Measurements from ENCODE around the gene MAGI2. TPM values are rescaled to one million over a fixed set of nuclear protein-coding genes. Genes with fewer than 3 reads are reported as not detected.
"Not testable (repeated sequence)": the region's sequence is repeated elsewhere in the genome, so short reads cannot be mapped to it uniquely, and the experiment has no call there.

MAGI2 gene
- total RNA-seq, 1 experiment from 2014 or later, result 6.2 TPM

DNA sequence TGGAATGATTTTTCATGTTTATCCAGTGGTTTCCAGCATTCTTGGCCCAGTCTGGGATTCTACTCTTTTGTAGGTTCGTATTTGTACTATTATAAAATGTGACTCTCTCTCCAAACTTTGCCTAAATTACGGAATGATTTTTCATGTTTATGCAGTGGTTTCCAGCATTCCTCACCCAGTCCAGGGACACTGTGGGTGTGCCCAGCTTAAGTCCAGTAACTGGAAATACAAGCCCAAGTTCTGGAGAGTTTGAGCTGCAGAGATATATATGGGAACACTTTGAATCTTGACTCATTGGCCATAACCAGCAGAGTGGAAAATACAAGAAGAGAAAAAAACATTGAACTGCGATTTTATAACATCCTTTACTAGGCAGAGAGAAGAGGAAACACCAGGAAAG is 5.9 kb upstream of the MAGI2 start:
- Histone ChIP-seq H3K27me3 (ENCODE audit: control insufficient read depth, insufficient read depth, low read length) (peaks cover 26% of the 10 kb centered on the region), H3K36me3 (replicated peaks; ENCODE audit: control insufficient read depth, insufficient read depth, low read length) (no peaks in the 10 kb centered on the region), H3K4me3 (ENCODE audit: insufficient read depth, low read depth, low read length) (no peak overlapping the region)
- no peak for DNase-seq

DNA sequence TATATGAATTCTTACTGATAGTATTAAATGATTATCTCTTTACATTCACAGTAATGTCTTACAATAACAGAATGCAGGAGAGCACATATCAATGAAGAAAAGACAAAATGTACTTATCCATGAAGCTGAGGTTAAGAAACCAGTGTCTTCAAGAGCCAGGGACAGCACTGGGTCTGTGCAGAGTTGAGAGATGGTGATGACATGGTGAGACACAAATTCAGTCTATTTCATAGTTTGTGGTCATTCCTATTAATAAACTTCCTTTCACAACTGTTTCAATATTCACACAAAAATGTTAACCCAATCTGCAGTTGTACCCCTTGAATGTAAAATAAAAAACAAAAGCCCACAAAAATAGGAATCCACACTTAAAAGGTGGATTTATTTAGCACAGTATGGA is 5.3 kb upstream of the MAGI2 start:
- Histone ChIP-seq H3K36me3 (replicated peaks; ENCODE audit: control insufficient read depth, insufficient read depth, low read length) (no peaks in the 10 kb centered on the region), H3K27me3 (ENCODE audit: control insufficient read depth, insufficient read depth, low read length) (peaks cover 32% of the 10 kb centered on the region), H3K4me3 (ENCODE audit: insufficient read depth, low read depth, low read length) (no peak overlapping the region)
- no peak for DNase-seq

DNA sequence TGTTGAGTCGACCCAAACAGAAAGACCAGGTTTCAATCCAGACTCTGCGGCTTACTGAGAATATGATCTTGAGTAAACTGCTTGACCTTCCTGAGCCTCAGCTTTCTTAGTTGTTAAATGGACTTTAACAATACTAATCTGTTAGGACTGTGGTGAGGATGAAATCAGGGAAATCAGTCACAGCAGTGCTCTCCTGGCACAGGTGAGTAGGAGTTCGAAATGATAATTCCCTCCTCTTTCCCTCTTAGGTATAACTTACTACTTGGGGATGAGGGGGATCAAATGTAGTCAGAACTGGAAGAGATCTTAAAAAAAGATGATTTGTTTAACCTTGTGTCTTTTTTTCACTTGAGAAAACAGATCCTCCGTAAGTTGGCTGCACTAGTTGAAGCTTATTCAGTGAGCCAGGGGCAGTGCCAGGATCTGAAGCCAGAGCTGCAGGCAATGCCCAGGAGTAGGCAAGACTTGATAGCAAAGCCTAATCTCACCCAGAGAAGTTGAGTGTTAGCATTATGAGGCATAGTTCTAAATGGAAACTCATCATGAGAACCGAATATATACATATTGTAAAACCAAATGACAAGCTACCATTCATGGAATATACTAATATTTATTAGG is 1.8 kb upstream of the MAGI2 start:
- Histone ChIP-seq H3K27me3 (ENCODE audit: control insufficient read depth, insufficient read depth, low read length) (peaks cover 65% of the 10 kb centered on the region), H3K4me3 (ENCODE audit: insufficient read depth, low read depth, low read length) (no peak overlapping the region), H3K36me3 (replicated peaks; ENCODE audit: control insufficient read depth, insufficient read depth, low read length) (no peaks in the 10 kb centered on the region)
- no peak for DNase-seq

DNA sequence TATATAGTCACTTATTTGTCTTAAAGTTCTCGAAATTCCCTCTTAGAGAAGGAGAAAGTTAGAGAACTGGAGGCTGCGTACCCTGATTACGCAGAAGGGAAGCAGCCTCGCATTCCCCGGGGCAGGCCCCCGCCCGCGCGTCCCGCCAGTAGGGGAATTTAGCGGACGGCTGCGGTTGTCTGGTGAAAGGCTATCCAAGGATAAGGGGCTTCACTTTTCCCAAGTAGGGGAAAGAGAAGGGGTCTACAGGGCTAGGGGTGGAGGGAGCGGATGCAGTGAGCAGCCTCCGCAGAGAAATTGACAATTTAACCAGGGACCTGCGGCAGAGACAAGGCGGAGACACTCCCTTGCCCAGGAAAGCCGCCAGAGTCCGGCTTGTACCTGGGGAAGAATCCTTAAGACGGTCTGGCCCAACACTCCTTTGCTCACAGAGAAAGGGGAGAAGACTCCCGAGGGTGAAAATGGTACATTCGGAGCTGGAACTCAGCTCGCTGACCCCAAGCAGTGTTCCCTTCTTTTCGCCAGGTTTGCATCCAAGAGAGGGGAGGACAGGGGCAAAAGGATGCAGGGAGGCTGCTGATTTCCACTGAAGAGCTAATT is 994 bp upstream of the MAGI2 start:
- Histone ChIP-seq H3K4me3 (ENCODE audit: insufficient read depth, low read depth, low read length) (peak overlapping the region; percentile 66), H3K27me3 (ENCODE audit: control insufficient read depth, insufficient read depth, low read length) (peaks cover 65% of the 10 kb centered on the region), H3K36me3 (replicated peaks; ENCODE audit: control insufficient read depth, insufficient read depth, low read length) (no peaks in the 10 kb centered on the region)
- DNase-seq, result peak; percentile 59

DNA sequence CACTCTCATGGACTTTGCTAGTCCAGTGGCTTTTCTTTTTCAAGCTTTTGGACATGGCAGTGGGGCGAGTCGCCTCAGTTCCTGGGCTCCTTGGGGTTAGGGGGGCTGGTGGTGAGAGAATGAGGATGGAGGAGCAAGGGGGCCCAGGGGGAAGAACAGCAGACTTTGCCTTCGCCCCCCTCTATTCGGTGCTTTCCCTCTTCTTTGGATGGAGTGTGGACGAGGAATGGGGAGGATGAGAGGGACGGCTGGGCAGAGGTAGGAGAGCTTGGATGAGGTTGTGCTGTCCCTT is 255 bp downstream of the MAGI2 start:
- Histone ChIP-seq H3K4me3 (ENCODE audit: insufficient read depth, low read depth, low read length) (peak overlapping the region; percentile 66), H3K27me3 (ENCODE audit: control insufficient read depth, insufficient read depth, low read length) (peaks cover 65% of the 10 kb centered on the region), H3K36me3 (replicated peaks; ENCODE audit: control insufficient read depth, insufficient read depth, low read length) (no peaks in the 10 kb centered on the region)
- DNase-seq, result no peak

DNA sequence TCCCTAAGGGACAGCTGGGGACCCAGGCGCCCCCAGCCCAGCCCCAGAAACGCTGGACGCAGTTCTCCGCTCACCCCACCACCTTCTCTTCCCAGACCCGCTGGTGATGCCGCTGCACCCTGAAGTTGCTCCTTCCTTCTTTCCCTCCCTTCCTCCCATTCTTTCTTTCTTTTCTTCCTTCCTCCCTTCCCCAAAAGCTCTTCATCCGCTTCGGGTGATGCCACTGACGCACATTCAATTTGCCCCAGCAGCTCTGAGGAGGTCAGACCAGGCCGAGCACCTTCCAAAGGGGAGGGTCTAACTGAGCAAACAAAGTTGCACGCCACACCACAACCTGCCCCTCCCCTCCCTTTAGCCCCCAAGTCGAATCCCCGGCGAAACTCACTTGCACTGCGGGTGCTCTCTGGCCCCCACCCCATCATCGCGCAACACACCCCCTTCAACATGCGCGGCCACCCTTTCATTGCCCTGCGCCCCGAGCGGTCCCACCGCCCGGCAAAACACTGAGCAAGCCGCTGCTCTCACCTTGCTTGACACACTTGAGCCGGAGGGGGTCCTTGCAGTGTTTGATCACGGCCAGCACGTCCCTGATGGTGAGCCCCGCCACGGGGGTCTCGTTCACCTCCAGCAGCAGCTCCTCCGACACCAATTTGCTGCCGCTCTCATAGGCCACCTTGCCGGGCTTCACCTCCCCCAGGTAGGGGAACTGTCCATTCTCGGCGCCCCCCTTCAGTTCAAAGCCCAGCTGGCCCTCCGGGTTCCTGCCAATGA is 787 bp downstream of the MAGI2 start:
- Histone ChIP-seq H3K27me3 (ENCODE audit: control insufficient read depth, insufficient read depth, low read length) (peaks cover 65% of the 10 kb centered on the region), H3K4me3 (ENCODE audit: insufficient read depth, low read depth, low read length) (peak overlapping the region; percentile 66), H3K36me3 (replicated peaks; ENCODE audit: control insufficient read depth, insufficient read depth, low read length) (no peaks in the 10 kb centered on the region)
- peak; percentile 56 for DNase-seq

DNA sequence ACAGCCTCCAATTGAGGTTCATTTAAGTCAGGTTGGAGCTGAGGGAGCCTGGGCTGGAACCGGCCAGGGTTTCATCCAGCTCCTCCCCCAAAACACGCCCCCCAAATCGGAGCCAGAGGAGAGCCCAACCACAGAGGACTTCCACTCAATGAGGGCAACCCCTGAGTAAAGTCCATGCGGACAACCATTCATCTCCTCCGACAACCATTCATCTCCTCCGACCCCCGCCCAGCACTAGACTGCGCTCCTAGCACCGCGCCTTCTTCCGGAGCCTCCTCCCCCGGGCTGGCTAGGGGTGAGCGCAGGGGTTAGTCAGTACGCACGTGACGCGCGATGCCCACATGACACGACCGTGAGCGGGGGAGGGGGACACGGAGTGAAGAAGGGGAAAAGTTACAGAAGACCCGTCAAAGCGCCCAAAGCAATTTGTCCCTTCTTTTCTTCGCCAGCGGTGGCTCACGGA is 1.4 kb downstream of the MAGI2 start:
- DNase-seq, result peak; percentile 74
- Histone ChIP-seq H3K36me3 (replicated peaks; ENCODE audit: control insufficient read depth, insufficient read depth, low read length) (no peaks in the 10 kb centered on the region), H3K4me3 (ENCODE audit: insufficient read depth, low read depth, low read length) (peak overlapping the region; percentile 66), H3K27me3 (ENCODE audit: control insufficient read depth, insufficient read depth, low read length) (peaks cover 65% of the 10 kb centered on the region)

DNA sequence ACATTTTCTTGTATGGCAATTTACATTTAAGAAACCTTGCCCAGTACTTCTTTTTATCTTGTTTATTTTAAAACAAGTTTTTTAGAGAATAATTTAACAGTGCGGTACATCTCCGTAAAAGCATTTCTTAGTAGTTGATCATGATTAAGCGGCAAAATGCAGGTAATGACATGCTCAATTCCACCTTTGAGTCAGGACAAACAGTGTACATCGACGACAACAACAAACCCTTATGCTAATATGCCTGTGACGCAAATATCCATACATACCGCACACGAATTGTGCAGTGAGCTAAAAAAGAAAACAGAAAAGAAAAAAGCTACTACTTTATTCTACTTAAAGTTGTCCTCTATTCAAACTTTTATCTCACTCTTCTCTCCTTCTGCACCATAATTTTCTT is 1.9 kb downstream of the MAGI2 start:
- Histone ChIP-seq H3K4me3 (ENCODE audit: insufficient read depth, low read depth, low read length) (peak overlapping the region; percentile 66; the same call in 1 of the 2 replicates), H3K27me3 (ENCODE audit: control insufficient read depth, insufficient read depth, low read length) (peaks cover 61% of the 10 kb centered on the region), H3K36me3 (replicated peaks; ENCODE audit: control insufficient read depth, insufficient read depth, low read length) (no peaks in the 10 kb centered on the region)
- no peak for DNase-seq

DNA sequence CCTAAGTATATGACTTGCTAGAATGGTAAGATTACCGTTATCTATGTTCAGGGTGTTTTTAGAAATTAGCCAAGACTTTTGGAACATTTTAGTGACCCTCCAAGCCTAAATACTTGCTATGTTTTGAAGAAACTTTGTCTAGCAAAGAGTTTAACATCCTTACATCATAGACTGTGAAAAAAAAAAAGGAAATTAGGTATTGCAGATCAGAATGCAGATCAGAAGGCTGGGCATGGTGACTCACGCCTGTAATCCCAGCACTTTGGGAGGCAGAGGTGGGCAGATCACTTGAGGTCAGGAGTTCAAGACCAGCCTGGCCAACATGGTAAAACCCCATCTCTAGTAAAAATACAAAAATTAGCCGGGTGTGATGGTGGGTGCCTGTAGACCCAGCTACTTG is 10.7 kb downstream of the MAGI2 start:
- DNase-seq; H3K36me3 ChIP-seq (replicated peaks; ENCODE audit: control insufficient read depth, insufficient read depth, low read length); H3K27me3 ChIP-seq (ENCODE audit: control insufficient read depth, insufficient read depth, low read length); H3K4me3 ChIP-seq (ENCODE audit: insufficient read depth, low read depth, low read length): not testable (repeated sequence)

DNA sequence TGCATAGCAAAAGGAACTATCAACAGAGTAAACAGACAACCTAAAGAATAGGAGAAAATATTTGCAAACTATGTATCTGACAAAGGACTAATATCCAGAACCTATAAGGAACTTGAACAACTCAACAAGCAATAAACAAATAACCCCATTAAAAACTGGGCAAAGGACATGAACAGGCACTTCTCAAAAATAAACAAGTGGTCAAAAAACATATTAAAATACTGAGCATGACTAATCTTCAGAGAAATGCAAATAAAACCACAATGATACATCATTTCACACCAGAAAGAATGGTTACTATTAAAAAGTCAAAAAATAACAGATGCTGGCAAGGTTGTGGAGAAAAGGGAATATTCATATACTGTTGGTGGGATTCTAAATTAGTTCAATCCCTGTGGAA is 17.1 kb downstream of the MAGI2 start:
- no peak overlapping the region for H3K4me3 ChIP-seq (ENCODE audit: insufficient read depth, low read depth, low read length)
- no peak for DNase-seq
- H3K36me3 ChIP-seq (replicated peaks; ENCODE audit: control insufficient read depth, insufficient read depth, low read length), result no peaks in the 10 kb centered on the region
- H3K27me3 ChIP-seq (ENCODE audit: control insufficient read depth, insufficient read depth, low read length), result no peaks in the 10 kb centered on the region

DNA sequence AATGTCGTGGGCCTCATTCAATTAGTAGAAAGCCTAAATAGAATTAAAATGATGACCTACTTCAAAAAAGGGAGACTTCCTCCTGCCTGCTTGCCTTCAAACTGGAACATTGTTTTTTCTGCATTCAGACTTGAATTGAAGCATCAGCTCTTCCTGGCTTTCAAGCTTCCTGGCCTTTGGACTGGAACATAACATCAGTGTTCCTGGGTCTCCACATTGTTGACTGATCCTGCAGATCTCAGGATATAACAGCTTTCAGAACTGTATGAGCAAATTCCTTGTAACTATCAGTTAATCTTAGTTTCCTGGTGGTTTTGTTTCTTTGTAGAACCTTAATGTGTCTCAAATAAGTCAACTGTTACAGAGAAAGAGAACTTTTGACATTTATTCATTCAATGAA is 18.6 kb downstream of the MAGI2 start:
- no peak overlapping the region for H3K4me3 ChIP-seq (ENCODE audit: insufficient read depth, low read depth, low read length)
- H3K27me3 ChIP-seq (ENCODE audit: control insufficient read depth, insufficient read depth, low read length), result no peaks in the 10 kb centered on the region
- DNase-seq, result no peak

DNA sequence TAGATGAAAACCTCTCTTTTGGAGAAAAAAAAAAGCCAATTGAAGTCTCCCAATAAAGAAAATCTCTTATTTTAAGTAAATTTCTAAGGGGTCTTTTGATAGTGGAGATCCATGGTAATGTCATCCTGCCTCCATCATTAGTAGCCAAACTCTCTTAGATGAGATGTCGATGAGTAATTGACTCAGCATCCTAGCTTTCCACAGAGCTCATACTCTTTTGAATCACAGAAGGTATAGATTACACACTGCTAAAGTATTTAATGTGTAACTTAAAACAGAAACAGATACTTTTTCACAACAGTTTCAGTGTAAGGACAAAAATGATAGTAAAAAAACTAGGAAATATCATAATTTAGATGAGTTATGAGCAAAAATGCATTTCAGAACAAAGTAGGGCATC is 19.4 kb downstream of the MAGI2 start:
- no peaks in the 10 kb centered on the region for H3K27me3 ChIP-seq (ENCODE audit: control insufficient read depth, insufficient read depth, low read length)
- no peak overlapping the region for H3K4me3 ChIP-seq (ENCODE audit: insufficient read depth, low read depth, low read length)
- H3K36me3 ChIP-seq (replicated peaks; ENCODE audit: control insufficient read depth, insufficient read depth, low read length), result no peaks in the 10 kb centered on the region
- DNase-seq, result no peak

More for the DNA sequence above, 18.6 kb downstream of the MAGI2 start:
- H3K36me3 ChIP-seq (replicated peaks; ENCODE audit: control insufficient read depth, insufficient read depth, low read length), result no peaks in the 10 kb centered on the region

DNA sequence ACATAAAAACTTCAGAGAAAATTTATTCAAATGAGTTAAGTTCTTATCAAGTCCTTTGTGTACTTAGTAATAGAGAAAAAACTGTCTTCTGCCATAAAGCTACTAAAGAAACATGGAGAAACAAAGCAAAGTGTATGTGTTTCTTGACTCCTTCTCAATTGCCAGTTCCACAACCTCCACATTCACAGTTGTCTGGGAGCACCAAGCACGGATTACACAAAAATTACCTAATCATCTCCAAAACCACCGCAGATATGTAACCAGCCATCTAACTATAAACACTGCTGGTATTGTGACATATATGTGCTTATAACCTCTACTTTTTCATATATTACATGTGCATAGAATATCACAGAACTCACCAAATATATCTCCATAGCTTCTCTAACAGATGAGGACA is 23.1 kb downstream of the MAGI2 start:
- no peak overlapping the region for H3K4me3 ChIP-seq (ENCODE audit: insufficient read depth, low read depth, low read length)
- H3K36me3 ChIP-seq (replicated peaks; ENCODE audit: control insufficient read depth, insufficient read depth, low read length), result no peaks in the 10 kb centered on the region
- DNase-seq, result no peak
- H3K27me3 ChIP-seq (ENCODE audit: control insufficient read depth, insufficient read depth, low read length), result no peaks in the 10 kb centered on the region

DNA sequence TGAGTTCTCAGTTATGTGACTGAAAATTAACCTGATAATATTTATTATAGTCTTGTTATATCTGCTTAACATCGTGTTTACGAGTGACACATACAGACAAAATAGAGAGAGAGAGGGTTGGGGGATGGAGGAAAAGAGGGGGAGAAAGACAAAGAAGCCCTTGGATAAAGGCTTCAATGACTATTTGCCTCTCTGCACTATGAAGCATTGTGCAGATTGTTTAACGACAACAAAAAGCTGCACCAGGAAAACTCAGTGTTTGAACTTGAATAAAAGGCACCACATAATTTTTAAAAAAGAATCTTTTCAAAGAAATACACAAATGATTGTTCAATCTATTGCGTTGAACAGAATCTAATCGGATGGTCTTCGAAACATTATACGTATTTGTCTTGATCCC is 27.8 kb downstream of the MAGI2 start:
- Histone ChIP-seq H3K27me3 (ENCODE audit: control insufficient read depth, insufficient read depth, low read length) (no peaks in the 10 kb centered on the region), H3K4me3 (ENCODE audit: insufficient read depth, low read depth, low read length) (no peak overlapping the region), H3K36me3 (replicated peaks; ENCODE audit: control insufficient read depth, insufficient read depth, low read length) (no peaks in the 10 kb centered on the region)
- DNase-seq, result no peak

DNA sequence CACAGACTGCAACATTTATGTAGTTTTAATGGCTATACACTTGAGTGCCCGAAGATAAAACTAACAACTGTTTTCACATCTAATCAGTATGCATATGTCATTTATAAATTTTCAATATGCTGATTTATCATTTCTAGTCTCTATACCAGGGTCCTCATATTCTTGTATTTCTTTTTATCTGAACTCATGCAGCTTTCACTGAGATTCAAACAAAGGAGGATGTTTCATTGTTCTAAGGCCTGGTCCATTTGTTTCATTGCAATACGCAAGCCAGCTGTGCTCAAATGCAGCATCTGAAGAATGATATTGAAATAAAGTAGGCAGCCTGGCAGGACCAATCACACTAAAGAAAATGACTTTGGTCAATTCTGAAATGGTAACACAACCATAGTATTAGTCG is 31.7 kb downstream of the MAGI2 start:
- DNase-seq, result no peak
- Histone ChIP-seq H3K36me3 (replicated peaks; ENCODE audit: control insufficient read depth, insufficient read depth, low read length) (no peaks in the 10 kb centered on the region), H3K4me3 (ENCODE audit: insufficient read depth, low read depth, low read length) (no peak overlapping the region), H3K27me3 (ENCODE audit: control insufficient read depth, insufficient read depth, low read length) (no peaks in the 10 kb centered on the region)
